H1 (cell line): Measurements from ENCODE around the gene BEST1.

Source experiments
- CBX5 ChIP-seq: fragments of 300-800, 300-1000 bp; sonication (generic); IDR thresholded peaks from 2 replicates; pipeline ENCODE4 v1.7.1; 2016; ENCODE audit warnings: antibody characterized with exemption, low read length, low read depth
- CTCF ChIP-seq, 3 experiments: IDR thresholded peaks; 1 replicate in 2 of 3; 2 replicates in 1 of 3; pipeline versions ENCODE4 v1.5.1 to v1.6.1; 2011; ENCODE audit warnings: low read length in 3 of 3, mild to moderate bottlenecking in 3 of 3, inconsistent platforms in 2 of 3, low read depth in 1 of 3, moderate library complexity in 1 of 3; ENCODE audit not compliant: insufficient read depth in 1 of 3; ENCODE audit errors: control extremely low read depth in 1 of 3
- EZH2 ChIP-seq: fragments of 200-600 bp; sonication (generic); IDR thresholded peaks from 2 replicates; pipeline ENCODE4 v1.7.1; 2012; ENCODE audit warnings: low read depth, mild to moderate bottlenecking, moderate library complexity, low read length, inconsistent platforms; ENCODE audit not compliant: severe bottlenecking
- FOSL1 ChIP-seq: IDR thresholded peaks from 2 replicates; pipeline ENCODE4 v1.6.1; 2011; ENCODE audit warnings: mild to moderate bottlenecking, low read depth, low read length, moderate library complexity; ENCODE audit not compliant: insufficient read depth
- MAFK ChIP-seq: IDR thresholded peaks from 2 replicates; pipeline ENCODE4 v1.6.1; 2012; ENCODE audit warnings: low read depth, mild to moderate bottlenecking, improper control_type of control experiment, low read length
- NANOG ChIP-seq: IDR thresholded peaks from 2 replicates; pipeline ENCODE4 v1.6.1; 2011; ENCODE audit warnings: low read length, low read depth, mild to moderate bottlenecking, inconsistent platforms; ENCODE audit not compliant: insufficient read depth, poor library complexity, severe bottlenecking
- POLR2A ChIP-seq, 2 experiments: IDR thresholded peaks; 1 replicate in 1 of 2; 2 replicates in 1 of 2; pipeline ENCODE4 v1.6.1; 2011; ENCODE audit warnings: low read depth in 2 of 2, low read length in 2 of 2, mild to moderate bottlenecking in 2 of 2; ENCODE audit errors: control extremely low read depth in 1 of 2
- POLR2AphosphoS5 ChIP-seq: IDR thresholded peaks from 2 replicates; pipeline ENCODE4 v1.6.1; 2011; ENCODE audit warnings: low read depth, low read length
- SP1 ChIP-seq: IDR thresholded peaks from 2 replicates; pipeline ENCODE4 v1.6.1; 2011; ENCODE audit warnings: low read depth, low read length
- TCF12 ChIP-seq: IDR thresholded peaks from 2 replicates; pipeline ENCODE4 v1.6.1; 2011; ENCODE audit warnings: low read depth, mild to moderate bottlenecking, low read length
- TF ChIP-seq, protein P1 (sequence below): IDR thresholded peaks from 2 replicates; pipeline ENCODE4 v1.6.1; 2012; ENCODE audit warnings: inconsistent platforms
- TF ChIP-seq, protein P2 (sequence below): IDR thresholded peaks from 2 replicates; pipeline ENCODE4 v1.6.1; 2012; ENCODE audit warnings: low read length, inconsistent platforms

- TF ChIP-seq CTCF (IDR thresholded peaks at IDR 0.05; ENCODE audit: control extremely low read depth in 1 of 3, insufficient read depth in 1 of 3, low read depth in 1 of 3, low read length in 3 of 3) (no peak), SP1 (no peak), POLR2A (IDR thresholded peaks at IDR 0.05; ENCODE audit: control extremely low read depth in 1 of 2, low read depth in 2 of 2, low read length in 2 of 2) (no peak), MAFK (no peak), EZH2 (no peak), POLR2AphosphoS5 (no peak), NANOG (no peak), CBX5 (no peak), TCF12 (no peak), FOSL1 (no peak)
- TF ChIP-seq, protein P1, sequence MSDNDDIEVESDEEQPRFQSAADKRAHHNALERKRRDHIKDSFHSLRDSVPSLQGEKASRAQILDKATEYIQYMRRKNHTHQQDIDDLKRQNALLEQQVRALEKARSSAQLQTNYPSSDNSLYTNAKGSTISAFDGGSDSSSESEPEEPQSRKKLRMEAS = no peak
- TF ChIP-seq, protein P2, sequence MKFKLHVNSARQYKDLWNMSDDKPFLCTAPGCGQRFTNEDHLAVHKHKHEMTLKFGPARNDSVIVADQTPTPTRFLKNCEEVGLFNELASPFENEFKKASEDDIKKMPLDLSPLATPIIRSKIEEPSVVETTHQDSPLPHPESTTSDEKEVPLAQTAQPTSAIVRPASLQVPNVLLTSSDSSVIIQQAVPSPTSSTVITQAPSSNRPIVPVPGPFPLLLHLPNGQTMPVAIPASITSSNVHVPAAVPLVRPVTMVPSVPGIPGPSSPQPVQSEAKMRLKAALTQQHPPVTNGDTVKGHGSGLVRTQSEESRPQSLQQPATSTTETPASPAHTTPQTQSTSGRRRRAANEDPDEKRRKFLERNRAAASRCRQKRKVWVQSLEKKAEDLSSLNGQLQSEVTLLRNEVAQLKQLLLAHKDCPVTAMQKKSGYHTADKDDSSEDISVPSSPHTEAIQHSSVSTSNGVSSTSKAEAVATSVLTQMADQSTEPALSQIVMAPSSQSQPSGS = no peak
These were observed 7.0 kb downstream of the BEST1 start for GRCh38 chr11:61957021-61957770.
